Stimulated activated CD8-positive, alpha-beta memory T cell treated with anti-CD3 and anti-CD28 coated beads, Interleukin-7, amount 100 ng/mL, for 4 hours (primary cell): ENCODE data around the gene INPP5A.

ENCODE experiments used
- DNase-seq, 2 donors: peaks; one replicate each; pipeline ENCODE4 v3.0.0-alpha.2; 2020; ENCODE audit warnings: low read depth in 2 of 2

INPP5A gene

DNA sequence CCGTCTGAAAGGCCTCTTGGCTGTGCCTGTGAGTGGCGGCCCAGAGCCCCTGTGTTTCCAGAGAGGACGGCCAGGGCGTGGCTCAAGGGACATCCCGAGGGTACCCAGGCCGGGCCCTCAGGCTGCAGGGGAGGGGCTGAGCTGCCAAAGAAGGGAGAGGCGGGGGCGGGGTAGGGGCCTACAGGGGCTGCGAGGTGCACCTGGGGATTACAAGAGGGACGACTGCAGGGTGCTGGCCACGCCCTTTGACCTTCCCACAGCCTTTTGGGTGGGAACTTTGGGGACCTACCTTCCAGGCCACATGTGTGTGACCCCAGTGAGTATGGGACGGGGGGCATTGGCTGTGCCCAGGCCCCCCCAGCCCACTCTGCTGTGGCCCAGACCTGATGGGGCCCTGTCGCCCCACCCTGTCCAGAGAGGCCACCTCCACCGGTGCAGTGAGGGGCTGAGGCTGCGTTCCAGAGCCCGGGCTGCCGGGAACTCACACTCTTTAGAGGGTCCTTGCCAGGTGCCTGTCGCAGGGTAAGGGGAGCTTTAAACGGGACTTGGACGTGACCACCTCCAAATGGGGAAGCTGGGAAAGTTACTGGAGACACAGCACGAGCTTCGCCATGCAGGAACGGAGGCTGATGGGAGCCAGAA is 267.3 kb downstream of the INPP5A start:
- no peak for DNase-seq

DNA sequence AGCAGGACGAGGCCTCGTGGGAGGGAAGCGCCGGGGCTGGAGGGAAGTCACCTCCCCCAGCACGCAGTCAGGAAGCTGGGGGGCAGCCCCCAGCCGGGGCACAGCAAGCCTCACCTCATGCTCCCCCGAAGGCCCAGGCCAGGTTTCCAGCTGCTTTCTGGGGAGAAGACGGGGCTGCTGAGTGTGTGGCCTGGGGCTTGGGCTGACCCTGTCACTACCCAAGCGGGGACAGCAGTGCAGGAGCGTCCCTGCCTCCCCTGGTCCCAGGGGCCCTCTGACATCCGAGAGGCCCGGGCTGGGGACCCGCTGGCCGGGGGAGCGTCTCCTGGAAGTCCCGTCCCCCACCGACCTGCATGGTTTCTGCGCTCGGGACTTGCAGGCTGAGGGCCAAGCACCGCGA is 268.0 kb downstream of the INPP5A start:
- DNase-seq, result no peak

DNA sequence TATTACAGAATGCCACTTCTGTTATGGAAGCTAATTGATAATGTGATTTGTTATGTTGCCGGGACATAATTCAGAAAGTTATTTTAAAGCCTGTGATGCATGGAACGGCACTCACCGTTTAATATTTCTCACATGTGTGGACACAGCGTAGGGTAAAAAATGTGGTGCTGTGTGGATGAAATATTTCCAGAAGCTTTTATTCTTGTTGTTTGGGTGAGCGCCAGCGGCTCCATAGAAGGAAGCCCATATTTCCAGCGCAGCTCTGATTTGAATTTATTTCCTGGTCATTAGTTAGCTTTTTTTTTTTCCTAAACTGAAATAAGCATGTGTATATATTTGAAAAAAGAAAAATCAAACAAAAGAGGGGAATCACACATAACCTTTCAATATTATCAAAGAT is 268.5 kb downstream of the INPP5A start:
- DNase-seq, result no peak

DNA sequence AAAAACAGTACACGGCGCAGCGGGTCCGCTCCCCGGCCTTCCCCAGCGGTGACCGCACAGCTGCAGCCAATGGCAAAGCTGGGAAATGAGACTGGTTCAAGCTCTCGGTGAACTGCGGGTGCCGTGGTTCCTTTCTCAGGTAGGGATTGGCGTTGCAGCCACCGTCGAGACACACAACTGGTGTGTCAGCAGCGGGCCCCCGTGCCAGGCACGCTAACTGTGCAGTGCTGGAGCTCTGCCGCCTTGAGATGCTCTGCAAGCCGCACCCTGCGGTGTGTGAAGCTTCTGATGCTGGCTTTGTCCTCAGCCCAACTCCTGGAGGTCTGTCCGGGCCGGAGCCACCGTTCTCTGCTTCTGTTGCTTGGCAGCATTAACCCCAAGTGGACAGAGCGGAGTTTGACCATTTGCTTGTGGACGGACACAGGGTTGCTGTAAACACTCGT is 269.0 kb downstream of the INPP5A start:
- no peak for DNase-seq

DNA sequence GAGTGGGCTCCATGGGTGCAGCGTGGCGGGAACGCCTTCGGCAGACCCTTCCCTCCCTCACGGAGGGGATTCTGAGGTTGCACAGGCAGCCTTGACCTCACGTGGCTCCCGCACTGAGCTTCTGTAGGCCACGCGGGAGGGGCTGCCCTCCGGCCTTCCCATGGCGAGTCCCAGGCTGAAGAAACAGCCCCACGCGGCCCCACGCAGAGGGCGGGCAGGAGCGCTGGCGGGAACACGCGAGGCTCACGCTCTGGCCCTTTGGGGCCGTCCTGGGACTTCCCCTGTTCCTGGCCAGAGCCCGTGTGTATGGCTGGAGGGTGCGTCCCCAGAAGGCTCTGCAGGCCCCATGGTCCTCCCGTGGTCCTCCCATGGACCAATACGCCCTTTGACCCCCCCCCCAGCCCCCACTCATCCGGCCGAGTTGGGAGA is 270.0 kb downstream of the INPP5A start:
- DNase-seq, result no peak

DNA sequence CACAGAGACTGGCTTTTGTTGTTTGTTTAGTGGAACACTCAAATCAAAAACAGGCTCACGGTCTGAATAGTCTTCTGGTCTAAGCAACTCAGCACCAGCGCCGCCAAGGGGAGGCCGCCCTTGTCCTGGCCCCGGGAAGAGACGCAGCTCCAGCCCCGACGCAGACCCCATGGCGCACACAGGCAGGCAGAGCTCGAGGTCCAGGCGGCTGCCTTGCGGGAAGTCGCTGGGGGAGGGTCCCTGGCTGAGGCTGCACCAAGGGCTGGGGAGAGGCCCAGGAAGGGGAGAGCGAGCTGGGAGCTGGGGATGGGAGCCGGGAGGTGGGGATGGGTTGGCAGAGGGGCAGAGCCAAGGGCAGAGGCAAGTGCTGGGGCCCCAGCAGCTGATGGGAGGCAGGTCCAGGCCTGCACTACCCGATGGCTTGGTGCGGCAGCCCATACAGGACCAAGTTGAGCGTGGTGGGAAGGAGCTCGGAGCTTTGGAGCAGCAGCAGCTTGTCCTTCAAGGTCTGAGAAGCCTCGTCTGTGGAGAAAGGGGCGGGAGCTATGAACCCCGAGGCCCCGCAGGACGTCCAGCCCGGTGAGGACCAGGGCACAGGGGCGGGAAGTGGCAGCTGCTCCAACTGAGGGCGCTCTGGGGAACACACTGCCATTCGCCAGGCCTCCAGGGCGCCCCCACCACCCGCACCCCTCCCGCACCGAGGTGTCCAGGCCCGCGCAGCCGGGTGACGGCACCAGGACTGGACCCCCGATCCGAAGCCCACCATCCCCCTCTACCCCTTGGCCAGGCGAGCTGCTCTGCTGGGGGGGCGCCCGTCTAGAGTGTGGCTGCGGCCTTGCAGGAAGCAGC is 271.0 kb downstream of the INPP5A start:
- DNase-seq, result no peak

DNA sequence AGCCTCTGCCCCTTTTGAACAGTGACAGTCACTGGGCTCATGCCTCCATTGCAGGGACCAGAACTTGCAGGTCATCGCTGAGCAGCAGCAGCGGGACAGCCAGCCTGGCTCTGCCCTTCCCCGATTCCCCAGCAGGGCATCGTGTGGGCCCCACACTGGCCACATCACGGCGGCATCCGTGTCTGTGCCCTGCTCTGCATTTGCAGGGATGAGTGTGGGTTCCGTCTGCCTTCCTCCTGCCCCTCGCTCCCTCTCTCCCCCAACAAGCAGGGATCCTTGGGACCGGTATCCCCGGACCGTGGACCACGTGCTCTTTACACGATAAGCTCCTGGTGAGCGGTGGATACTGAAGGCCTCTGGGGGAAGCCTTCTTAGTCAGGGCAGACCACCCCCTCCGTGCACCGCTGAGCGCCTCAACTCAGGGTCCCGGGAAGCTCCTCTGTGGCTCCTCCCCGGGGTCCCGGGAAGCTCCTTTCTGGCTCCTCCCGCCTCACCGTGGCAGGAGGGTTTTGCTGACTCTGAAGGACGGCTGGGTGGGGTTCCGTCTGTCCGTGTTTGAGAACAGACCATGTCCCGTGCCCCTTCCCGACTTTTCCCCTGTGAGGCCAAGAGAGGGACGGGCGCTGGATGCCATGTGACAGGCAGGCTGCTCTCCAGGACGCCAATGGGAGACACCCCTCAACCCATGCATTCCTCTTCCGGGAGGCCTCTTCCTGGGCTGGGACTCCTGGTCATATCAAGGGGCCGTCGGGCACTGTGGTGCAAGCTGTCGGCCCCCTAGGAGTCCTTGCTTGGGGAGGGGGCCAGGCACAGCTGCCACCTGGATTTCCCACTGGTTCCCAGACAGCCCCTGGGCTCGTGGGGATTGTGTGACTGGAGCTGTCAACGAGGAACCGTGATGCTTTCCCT is 271.9 kb downstream of the INPP5A start:
- DNase-seq, result no peak

DNA sequence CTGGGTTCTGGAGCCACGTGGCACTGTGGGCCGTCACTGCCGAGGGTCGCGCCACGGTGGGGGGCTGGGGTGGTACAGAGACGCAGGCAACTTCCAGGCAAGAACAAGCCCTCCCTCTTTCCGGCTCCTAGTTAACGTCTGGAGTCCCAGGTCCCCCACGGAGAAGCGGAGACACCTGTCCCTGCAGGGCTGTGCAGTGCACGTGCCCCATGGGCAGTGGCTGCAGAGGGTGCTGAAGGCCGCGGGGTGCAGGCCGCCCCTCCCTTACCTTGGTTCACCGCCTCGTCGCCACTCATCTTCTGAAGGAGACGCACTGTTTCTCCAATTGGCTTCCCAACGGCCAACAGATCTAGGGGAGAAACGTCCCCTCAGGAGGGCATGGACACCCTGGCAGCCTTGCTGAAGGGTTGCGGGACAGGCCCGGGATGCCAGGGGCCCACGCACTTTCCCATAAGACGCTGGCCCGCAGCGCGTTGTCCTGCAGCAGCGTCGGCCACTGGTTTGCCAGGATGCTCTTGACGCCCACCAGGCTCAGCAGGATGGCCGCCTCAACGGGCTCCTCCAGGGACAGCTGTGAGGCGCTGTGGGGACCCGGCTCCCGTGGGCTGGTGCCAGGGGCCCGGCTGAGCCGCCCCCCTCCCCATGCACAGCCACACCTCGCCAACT is 272.7 kb downstream of the INPP5A start:
- DNase-seq, result no peak

DNA sequence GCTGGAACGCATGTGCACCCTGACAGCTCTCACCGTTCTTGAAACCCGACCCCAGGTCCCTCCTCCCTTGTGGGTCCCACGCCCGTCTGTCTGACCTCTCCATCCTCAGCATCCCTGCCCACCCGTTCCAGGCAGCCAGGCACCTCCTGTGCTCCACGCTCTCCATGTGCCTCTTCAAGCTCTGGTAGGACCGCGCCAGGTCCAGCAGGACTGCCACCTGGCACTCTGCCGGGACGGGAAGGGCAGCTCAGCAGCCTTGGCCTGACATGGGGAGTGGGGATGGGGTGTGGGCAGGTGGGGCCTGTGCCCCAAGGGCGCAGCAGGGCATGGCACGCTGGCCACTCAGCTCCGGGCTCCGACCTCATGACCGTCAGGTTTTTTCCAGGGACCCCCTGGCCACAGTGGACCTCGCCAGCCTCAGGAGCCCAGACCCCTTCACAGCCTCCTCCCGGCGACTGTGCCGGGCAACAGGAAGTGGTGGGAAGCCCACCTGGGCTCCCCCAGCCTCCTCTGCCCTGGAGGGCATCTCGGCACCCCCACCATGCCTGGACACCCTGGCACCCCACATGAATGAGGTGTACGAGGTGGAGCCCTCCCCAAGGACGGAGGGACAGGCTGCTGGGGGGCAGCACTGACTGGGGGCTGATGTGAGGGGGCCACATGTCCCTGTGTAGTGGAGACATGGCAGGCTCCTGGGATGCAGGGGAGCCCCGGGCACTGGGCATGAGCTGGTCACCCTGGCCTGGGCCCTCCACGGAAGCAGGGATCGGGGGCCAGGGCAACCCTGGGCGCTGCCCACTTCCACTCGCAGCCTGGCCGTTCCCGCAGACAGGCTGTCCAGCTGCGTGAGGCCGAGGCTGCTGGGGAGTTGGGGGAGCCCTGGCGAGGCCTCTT is 273.5 kb downstream of the INPP5A start:
- DNase-seq, result no peak

DNA sequence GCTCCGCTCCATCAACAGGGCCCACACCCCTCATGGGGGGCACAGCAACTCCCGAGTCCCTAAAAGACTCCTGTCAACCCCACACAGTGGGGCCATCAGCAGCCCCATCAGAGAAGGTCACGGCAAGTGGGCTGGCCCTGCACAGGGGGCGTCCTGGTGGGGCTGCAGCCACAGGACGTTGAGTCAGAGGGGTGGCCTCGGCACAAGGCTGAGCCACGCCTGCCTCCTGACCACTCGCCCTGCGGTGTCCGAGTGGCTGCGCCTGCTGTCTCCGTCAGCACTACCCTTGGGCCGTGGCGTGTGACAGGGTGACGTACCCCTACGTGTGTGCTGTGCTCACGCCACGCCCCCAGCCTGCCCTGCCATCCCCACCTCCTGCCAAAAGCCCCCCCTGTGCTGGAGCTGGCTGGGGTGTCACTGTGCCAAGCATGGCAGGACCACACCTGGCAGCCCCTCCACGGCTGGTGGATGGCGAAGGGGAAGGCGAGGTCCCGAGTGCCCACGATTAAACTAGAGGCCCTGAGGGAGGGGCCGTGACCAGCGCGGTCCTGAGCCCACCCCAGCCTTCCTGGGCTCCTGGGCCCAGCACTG is 274.4 kb downstream of the INPP5A start:
- DNase-seq, result no peak

DNA sequence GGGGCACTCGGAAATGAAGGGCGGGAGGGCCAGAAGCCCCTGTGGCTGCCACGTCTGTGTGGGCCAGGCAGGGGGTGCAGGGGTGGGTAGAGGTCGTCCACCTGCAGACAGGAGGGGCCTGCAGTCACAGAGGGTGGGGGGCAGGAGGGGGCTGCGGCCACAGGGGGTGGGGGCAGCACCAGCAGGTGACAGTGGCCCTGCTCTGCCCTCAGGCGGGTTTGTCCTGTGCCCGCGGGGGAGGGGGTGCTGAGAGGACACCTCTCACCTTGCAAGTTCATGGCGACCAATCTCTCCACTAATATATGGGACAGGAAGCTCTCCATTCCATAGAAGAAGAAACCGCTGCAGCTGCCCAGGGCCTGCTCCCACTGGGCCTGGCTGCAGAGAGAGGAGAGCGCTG is 274.9 kb downstream of the INPP5A start:
- DNase-seq, result no peak

DNA sequence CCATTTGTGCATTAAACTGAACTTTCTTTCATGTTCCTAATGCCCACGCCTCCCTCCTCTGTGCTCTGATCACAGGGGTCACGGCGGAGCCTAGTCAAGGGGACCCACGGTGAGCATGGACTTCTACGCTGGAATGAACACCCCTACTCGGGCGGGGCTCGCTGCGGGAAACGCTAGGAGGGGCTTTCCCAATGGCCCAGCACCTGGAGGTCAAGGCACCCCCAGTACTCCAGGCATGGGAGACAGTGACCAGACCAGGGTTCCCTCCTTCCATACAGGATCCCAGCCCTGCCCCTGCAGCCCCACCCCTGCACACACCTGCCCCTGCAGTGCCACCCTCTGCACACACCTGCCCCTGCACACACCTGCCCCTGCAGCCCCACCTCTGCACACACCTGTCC is 275.4 kb downstream of the INPP5A start:
- DNase-seq, result no peak

DNA sequence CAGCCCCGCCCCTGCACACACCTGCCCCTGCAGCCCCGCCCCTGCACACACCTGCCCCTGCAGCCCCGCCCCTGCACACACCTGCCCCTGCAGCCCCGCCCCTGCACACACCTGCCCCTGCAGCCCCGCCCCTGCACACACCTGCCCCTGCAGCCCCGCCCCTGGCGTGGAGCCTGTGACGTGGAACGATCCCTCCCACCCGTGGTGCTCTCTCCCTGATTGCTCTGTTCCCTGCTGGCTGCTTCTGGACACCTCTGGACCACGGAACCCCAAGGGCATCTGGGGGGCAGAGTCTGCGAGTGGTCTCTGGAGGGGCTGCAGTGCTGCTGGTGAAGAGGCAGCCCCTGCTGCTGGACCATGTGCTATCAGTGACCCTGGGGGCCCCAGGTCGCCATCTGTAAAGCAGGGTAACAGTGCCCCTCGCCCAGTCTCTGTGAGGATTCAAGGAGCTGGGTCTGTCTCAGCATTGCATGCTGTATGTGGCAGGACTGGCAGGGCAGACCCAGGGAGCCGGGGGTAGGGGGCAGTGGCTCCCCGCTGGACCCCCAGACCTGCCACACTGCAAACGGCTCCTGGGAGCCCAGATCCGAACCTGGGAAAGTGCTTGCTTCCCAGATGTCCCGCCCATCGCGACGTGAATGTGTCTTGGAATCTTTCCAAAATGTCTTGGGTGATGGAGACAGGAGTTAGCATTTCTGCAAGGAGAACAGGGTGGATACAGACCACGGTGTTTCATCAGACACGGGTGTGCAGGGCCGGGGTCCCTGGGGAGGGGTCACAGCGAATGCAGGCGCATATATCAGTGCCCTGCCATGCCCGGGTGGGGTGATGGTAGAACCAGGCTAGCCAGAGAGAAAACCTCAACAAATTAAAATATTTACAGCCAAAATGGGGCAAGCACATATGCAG is 276.2 kb downstream of the INPP5A start:
- DNase-seq, result no peak

DNA sequence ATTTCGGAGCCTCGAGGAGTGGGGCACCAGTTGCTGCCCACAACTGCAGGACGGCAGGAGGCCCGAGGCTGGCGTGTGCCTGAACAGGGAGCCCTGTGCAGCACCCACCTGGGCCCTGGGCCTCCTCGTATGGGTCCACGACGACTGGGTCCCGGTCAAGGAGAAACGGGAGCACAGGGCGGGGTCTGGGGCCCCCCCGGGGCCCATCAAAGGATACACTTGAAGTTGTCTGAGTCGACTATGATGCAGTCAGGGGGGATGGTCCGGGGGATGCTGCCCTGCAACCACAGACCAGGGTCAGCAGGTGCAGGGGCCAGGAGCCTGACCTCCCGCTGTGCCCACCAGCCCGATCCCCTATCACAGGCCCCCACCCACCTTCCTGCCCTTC is 276.9 kb downstream of the INPP5A start:
- DNase-seq, result no peak

DNA sequence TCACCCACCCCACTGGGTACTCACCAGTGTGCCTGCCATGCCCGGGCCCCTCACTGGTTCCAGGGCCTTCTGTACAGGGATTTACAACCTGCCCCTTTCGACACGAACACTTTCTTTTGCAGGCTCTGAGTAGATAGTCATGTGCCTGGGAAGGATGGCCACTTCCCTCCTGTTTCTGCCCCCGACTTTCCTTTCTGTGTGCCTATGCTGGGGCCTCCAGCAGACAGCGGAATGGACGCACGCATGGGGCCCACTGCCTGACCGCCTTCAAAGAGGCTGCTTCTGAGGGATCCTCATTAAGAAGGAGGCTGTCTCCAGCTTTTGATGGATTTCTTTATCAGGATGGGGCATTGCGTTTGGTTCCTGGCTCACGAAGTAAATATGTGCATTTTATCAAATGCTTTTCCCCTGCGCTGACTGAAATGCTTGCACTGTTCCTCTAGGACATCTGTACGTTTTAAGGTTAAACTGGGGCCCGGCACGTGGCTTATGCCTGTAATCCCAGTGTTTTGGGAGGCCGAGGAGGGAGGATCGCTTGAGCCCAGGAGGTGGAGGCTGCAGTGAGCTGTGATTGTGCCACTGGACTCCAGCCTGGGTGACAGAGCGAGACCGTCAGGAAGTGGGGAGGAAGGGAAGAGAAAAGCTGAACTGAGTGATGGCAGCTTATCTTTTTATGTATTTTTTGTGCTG is 277.7 kb downstream of the INPP5A start:
- DNase-seq, result no peak

DNA sequence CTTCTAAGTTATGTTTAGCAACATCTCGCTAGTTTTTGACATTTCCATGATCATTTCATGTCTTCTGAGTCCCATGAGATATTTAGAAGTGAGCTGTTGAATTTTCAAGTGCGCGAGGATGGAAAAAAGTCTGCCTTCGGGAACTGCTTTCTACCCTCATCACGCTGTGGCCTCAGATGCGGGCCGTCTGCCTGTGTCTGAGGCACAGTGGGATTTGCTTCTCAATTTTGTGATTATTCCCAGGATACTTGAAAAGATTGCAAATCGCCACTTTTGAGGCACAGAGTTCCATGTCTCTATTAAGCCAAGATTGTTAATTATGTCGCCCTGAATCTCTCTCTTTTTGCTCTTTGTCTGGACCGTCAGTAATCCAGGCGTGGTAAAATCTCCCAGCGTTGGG is 279.1 kb downstream of the INPP5A start:
- no peak for DNase-seq

DNA sequence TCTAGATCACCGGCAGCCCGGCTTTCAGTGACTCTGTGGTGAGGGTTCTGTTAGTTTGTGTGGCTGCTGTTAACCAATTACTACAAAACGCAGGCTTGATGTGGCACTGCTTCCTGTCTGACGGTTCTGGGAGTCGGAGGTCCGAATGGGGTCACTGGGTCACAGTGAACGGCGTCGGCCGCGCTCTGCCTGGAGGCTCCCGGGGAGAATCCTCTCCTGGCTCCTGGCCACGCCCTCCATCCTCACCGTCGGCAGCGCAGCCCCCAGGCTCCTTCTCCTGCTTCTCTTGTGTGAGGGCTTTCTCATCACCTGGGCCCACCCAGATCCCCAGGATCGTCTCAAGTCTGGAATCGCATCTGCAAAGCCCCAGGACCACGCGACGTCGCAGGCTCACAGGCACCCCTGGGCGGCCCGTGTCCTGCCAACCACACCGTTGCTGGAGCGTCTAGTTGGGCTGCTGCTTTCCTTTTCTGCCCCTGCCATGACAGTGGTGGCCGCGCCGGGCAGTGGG is 280.2 kb downstream of the INPP5A start:
- no peak for DNase-seq

DNA sequence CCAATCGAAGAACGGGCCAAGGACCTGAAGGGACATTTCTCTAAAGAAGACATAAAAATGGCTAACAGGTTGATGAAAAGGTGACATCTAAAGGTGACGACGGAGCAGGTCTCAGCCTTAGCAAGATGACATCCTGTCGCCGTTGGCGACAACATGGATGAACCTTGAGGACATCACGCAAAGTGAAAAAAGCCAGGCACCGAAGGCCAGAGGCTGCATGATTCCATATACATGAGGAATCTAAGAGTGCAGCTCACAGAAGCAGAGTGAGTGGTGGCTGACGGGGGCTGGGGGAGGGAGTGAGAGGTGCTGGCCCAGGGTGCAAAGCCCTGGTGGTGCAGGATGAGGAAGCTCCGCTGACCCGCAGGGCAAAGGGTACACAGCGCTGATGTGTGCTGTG is 282.5 kb downstream of the INPP5A start:
- no peak for DNase-seq
